Iris pigment epithelial cell (primary cell): ENCODE results near the gene DENND2A.
A peak's percentile ranks its signal among the peaks of the same experiment; 100 is the strongest.
"Not testable (repeated sequence)": the region's sequence is repeated elsewhere in the genome, so short reads cannot be mapped to it uniquely, and the experiment has no call there.

Experiments
- DNase-seq: peaks from one replicate; pipeline ENCODE4 v3.0.0-alpha.2; 2011; ENCODE audit warnings: low read depth

DENND2A gene

GRCh38 chr7:140587243-140587642 is 53.4 kb downstream of the DENND2A start:
- no peak for DNase-seq

- no peak for DNase-seq
Observed at GRCh38 chr7:140586516-140586915, 54.1 kb downstream of the DENND2A start.

GRCh38 chr7:140585333-140585732 is 55.3 kb downstream of the DENND2A start:
- DNase-seq, result no peak

- no peak for DNase-seq
Observed at GRCh38 chr7:140584195-140584851, 56.3 kb downstream of the DENND2A start.

- DNase-seq, result no peak
Observed at GRCh38 chr7:140581411-140581810, 59.2 kb downstream of the DENND2A start.

- DNase-seq, result no peak
Observed at GRCh38 chr7:140577651-140578050, 63.0 kb downstream of the DENND2A start.

- no peak for DNase-seq
Observed at GRCh38 chr7:140576589-140576988, 64.0 kb downstream of the DENND2A start.

- no peak for DNase-seq
Observed at GRCh38 chr7:140571538-140572122, 69.0 kb downstream of the DENND2A start.

GRCh38 chr7:140570120-140570519 is 70.5 kb downstream of the DENND2A start:
- no peak for DNase-seq

- DNase-seq, result no peak
Observed at GRCh38 chr7:140568021-140568813, 72.4 kb downstream of the DENND2A start.

GRCh38 chr7:140566186-140566585 is 74.4 kb downstream of the DENND2A start:
- DNase-seq, result peak; percentile 81

GRCh38 chr7:140565761-140566160 is 74.9 kb downstream of the DENND2A start:
- not testable (repeated sequence) for DNase-seq

- peak; percentile 28 for DNase-seq
Observed at GRCh38 chr7:140564643-140565042, 76.0 kb downstream of the DENND2A start.

GRCh38 chr7:140562926-140563481 is 77.6 kb downstream of the DENND2A start:
- no peak for DNase-seq

- no peak for DNase-seq
Observed at GRCh38 chr7:140559410-140559809, 81.2 kb downstream of the DENND2A start.

GRCh38 chr7:140557809-140558518 is 82.6 kb downstream of the DENND2A start:
- no peak for DNase-seq

- DNase-seq, result no peak
Observed at GRCh38 chr7:140557069-140557468, 83.5 kb downstream of the DENND2A start.

- DNase-seq, result not testable (repeated sequence)
Observed at GRCh38 chr7:140553236-140553635, 87.4 kb downstream of the DENND2A start.

- no peak for DNase-seq
Observed at GRCh38 chr7:140552240-140552679, 88.4 kb downstream of the DENND2A start.

- DNase-seq, result no peak
Observed at GRCh38 chr7:140551355-140552239, 89.0 kb downstream of the DENND2A start.

- no peak for DNase-seq
Observed at GRCh38 chr7:140546947-140547346, 93.7 kb downstream of the DENND2A start.
